Epidermal melanocyte (primary cell): ENCODE results near the gene CLEC11A.
"Not testable (repeated sequence)": the region's sequence is repeated elsewhere in the genome, so short reads cannot be mapped to it uniquely, and the experiment has no call there.

ENCODE experiments used
- DNase-seq: peaks from one replicate; pipeline ENCODE4 v3.0.0; 2011; ENCODE audit warnings: low spot score; ENCODE audit not compliant: insufficient read length

The CLEC11A gene

GRCh38 chr19:50721441-50722137, 1.6 kb upstream of the CLEC11A start:
- DNase-seq = peak; percentile 8

DNA sequence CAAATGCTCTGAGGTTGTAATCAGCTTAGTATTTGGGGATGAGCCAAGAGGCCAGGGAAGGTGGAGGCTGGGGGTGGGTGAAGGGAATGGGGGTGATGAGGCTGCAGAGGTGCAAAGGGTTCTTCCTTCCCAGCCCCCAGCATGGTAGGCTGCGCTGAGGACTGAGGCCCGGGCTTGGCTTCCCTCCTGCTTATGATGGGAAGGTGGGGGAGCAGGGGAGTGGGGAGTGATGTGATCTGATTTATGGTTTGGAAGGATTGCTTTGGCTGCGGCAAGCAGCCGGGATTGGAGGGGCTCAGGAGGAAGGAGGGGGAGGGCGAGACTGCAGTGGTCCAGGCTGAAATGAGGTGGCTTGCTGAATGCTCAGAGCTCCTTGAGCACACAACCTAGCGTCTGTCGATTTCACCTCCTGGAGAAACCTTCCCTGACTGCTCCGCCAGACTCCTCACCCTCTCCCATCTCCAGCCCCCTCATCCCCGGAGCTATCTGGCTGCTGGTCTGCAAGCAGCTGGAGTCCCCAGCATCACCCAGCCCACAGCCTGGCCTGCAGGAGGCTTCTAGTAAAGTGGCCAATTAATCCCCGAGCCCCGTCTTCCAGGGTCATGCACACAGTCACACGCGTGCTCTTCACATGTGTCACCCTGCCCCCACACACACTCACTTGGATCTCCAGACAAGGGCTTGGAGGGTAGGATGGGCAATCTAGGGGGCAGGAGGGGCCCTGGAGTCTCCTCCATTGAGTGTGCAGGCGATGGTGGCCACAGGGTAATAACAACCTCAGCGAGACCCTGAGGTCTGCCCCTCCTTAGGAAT, 757 bp upstream of the CLEC11A start:
- peak; percentile 11 for DNase-seq

DNA sequence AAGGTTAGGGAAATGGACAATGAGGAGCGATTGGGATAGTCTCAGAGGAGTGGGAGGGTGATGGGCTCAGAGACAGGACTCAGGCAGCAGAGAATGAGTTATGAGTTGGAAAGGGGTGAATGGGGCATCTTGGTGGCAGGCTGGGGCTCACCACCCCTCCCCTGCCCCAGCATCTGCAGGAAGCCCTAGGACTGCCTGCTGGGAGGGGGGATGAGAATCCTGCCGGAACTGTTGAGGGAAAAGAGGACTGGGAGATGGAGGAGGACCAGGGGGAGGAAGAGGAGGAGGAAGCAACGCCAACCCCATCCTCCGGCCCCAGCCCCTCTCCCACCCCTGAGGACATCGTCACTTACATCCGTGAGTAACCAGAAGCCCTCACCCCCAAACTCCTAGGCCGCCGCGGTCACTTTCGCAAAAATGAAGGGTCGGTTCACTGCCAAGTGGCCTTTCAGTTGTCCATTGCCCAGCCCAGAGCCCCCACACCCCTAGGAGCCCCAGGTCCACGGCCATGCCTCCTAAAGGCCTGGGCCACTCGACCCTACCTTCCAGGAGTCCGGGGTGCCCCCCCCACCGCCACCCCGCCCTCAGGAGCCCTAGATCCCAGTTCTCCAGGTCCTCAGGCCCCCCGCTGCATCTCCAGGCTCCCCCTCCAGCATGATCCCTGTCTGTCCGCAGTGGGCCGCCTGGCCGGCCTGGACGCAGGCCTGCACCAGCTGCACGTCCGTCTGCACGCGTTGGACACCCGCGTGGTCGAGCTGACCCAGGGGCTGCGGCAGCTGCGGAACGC, 764 bp downstream of the CLEC11A start:
- DNase-seq = peak; percentile 11

- peak; percentile 98 for DNase-seq
These were observed 1.5 kb downstream of the CLEC11A start for GRCh38 chr19:50724522-50725217.

GRCh38 chr19:50725218-50725910, 2.2 kb downstream of the CLEC11A start:
- DNase-seq = no peak

DNA sequence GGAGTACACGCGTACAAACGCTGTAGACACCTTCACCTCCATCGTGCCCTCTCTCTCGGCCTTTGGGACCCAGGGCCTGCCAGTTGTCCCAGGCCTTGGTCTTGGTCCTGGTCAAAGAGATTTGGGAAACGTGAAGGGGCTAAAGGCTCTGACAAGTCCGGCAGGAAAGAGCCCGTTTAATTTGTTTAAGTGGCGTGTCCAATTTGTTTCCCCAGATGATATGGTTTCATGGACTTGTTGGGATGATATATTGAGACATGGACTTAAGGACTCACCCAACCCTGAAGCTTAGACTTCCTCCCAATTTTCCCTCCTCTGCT, 2.7 kb downstream of the CLEC11A start:
- no peak for DNase-seq

DNA sequence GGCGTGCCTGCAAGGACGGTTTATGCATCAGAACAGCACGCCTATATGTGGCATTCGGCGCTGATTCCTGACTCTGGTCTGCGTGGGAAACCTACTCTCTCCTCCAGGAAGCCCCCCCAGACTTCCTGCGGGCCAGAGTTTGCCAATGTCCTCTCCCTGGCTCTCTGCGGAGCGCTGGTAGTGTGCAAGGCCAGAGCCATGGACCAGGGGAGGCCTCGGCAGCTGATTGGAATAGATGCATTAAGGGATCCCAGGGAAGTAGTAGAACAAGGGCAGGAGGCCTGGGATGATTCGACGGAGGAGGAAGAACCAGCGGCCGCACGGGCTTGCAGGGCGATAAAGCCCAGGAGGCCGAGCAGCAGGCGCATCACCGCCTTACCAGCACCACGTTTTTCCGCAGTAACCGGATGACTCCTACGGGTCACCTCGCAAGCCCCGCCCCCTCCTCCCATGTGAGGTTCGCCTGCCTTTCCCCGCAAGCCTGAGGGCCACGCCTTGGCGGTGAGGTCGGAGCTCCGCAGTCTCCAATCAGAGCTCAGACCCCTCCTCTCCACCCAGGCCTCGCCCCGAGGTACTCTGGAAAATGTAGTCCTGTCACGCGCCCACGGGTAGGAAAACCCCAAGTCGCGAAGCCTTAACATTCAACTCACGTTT, 5.0 kb downstream of the CLEC11A start:
- peak; percentile 61 for DNase-seq

DNA sequence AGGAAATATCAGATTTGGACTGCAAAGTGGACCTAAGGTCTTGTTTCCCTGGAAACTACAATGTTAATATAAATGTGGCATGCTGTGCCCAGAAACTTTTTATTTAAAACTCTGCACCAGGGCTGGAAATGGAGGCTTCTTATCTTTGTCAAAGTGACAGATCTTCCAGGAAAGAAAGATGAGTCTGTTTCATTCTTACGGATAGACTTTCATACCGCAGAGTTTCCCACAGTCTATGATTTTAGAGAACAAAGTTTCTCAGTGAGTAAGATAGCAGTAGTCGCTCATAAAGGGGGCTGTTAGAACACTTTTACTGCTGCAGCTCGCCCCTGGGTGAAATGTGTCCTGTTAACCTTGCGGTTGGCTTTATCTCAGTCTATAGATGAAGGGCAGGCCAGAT, 6.7 kb downstream of the CLEC11A start:
- peak; percentile 6 for DNase-seq

DNA sequence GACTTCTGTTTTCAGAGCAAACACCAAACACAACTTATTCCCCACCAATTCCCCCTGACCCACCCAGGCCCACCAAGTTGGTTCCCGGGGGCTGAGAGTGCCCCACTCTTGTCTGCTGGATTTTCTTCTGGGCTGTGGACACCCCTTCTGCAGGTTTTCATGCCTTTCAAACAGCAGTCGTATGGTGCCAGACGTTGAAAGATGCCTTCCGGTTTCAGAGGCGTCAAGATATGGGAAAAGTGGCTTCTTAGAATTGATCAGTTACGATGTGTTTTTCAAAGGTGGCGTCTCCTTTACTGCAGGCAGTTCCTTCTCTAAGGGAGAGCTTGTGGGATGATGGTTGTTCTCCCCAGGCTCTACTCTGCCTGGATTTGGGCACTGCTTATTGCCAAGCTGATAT, 12.7 kb downstream of the CLEC11A start:
- no peak for DNase-seq

GRCh38 chr19:50736338-50736737, 13.2 kb downstream of the CLEC11A start:
- DNase-seq = no peak

- DNase-seq = no peak
These were observed 16.2 kb downstream of the CLEC11A start for GRCh38 chr19:50739132-50739913.

- no peak for DNase-seq
These were observed 16.8 kb downstream of the CLEC11A start for GRCh38 chr19:50739914-50740426.

- DNase-seq = no peak
These were observed 18.2 kb downstream of the CLEC11A start for GRCh38 chr19:50741179-50741933.

GRCh38 chr19:50743537-50743936, 20.4 kb downstream of the CLEC11A start:
- DNase-seq = no peak

GRCh38 chr19:50745221-50745620, 22.1 kb downstream of the CLEC11A start:
- no peak for DNase-seq

DNA sequence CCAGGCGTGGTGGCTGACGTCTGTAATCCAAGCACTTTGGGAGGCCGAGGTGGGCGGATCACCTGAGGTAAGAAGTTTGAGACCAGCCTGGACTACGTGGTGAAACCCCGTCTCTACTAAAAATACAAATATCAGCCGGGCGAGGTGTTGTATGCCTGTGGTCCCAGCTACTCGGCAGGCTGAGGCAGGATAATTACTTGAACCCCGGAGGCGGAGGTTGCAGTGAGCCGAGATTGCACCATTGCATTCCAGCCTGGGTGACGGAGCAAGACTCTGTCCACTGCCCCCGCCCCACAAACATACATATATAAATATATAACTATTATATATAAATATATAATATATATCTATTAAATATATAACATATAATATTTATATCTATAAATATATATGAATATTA, 24.0 kb downstream of the CLEC11A start:
- DNase-seq = not testable (repeated sequence)

- no peak for DNase-seq
These were observed 26.3 kb downstream of the CLEC11A start for GRCh38 chr19:50749490-50749889.

DNA sequence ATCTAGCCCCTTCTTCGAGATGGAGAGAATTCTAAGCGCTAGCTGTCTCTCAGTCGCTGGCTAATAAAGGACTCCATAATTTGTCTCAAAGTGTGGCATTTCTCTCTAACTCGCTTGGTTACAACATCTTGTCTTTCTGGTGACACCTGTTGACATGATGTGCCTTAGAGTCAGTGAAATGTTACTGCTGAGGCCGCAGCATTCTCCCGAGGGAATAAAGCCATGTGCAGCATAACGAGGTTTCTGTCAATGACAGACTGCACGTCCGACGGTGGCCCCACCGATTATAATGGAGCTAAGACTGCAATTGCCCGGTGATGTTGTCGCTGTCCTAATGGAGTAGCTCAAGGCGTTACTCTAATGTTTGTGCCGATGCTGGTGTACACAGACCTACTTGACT, 26.8 kb downstream of the CLEC11A start:
- DNase-seq = no peak

DNA sequence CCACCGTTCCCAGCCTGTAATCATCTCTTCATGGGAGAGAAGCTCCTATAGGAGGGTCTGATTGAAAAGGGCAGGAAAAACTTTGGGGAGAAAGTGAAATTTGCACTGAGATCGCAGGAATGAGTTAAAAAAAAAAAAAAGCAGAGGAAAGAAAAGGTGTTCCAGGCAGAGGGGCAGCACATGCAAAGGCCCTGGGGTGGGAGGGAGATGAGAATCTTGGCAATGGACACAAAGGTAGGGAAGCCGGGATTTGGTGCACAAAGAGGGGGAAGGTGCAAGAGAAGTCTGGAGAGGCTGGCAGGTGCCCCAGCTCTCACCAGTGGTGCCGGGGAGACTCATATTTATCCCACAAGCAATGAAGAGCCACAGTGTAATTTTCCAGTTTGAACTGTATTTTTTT, 30.7 kb downstream of the CLEC11A start:
- no peak for DNase-seq
